K562 (cell line): ENCODE data around the gene ZDHHC11B.

Source experiments
- BRCA1 ChIP-seq, 2 experiments: fragments of 450-650 bp in 1 of 2; sonication (generic) in 1 of 2; formaldehyde crosslinking in 1 of 2; IDR thresholded peaks; 2 replicates each; pipeline versions ENCODE4 v1.5.0 to v1.6.1; 2017 to 2020; ENCODE audit warnings: mild to moderate bottlenecking in 1 of 2, missing genetic modification reagents in 1 of 2
- CTCF ChIP-seq, 3 experiments: IDR thresholded peaks in 2 of 3; conservative IDR thresholded peaks in 1 of 3; 2 replicates each; pipeline ENCODE4 v1.5.1; 2011 to 2012; ENCODE audit warnings: low read length in 3 of 3, mild to moderate bottlenecking in 3 of 3, control low read depth in 2 of 3, improper control_type of control experiment in 1 of 3, inconsistent platforms in 1 of 3, low read depth in 1 of 3, mixed read lengths in 1 of 3, moderate library complexity in 1 of 3; ENCODE audit not compliant: insufficient read depth in 2 of 3
- FUS ChIP-seq: fragments of 200-400 bp; formaldehyde crosslinking; optimal IDR thresholded peaks from 2 replicates; pipeline ENCODE3; 2017; ENCODE audit warnings: low read depth, low read length
- MAX ChIP-seq: sonication (generic); formaldehyde crosslinking; IDR thresholded peaks from 2 replicates; pipeline ENCODE4 v1.9.0; 2022; ENCODE audit warnings: mild to moderate bottlenecking, missing genetic modification reagents
- POLR2AphosphoS5 ChIP-seq: IDR thresholded peaks from 2 replicates; pipeline ENCODE4 v1.6.1; 2011; ENCODE audit warnings: mild to moderate bottlenecking, low read depth, low read length, moderate library complexity; ENCODE audit not compliant: control insufficient read depth, insufficient read depth
- RFX5 ChIP-seq: IDR thresholded peaks from 2 replicates; pipeline ENCODE4 v1.6.1; 2011; ENCODE audit warnings: low read depth, mild to moderate bottlenecking, improper control_type of control experiment, low read length
- SAP30 ChIP-seq: fragments of 200-600 bp; sonication (generic); IDR thresholded peaks from 2 replicates; pipeline ENCODE4 v1.6.1; 2012; ENCODE audit warnings: borderline replicate concordance, low read depth, mild to moderate bottlenecking, moderate library complexity, low read length, control low read depth, inconsistent platforms; ENCODE audit not compliant: insufficient read depth, poor library complexity, severe bottlenecking
- SNRNP70 ChIP-seq: fragments of 200-400 bp; formaldehyde crosslinking; optimal IDR thresholded peaks from 2 replicates; pipeline ENCODE3; 2017; ENCODE audit warnings: low read depth, low read length
- SREBF2 ChIP-seq: sonication (generic); formaldehyde crosslinking; IDR thresholded peaks from 2 replicates; pipeline ENCODE4 v1.4.0; 2020; ENCODE audit warnings: mild to moderate bottlenecking, missing genetic modification reagents
- STAG1 ChIP-seq: sonication (generic); formaldehyde crosslinking; IDR thresholded peaks from 2 replicates; pipeline ENCODE4 v1.5.0; 2020; ENCODE audit warnings: missing genetic modification reagents, borderline replicate concordance
- ZBTB40 ChIP-seq, 2 experiments: fragments of 450-650 bp in 1 of 2; sonication (generic) in 1 of 2; formaldehyde crosslinking in 1 of 2; IDR thresholded peaks; 2 replicates each; pipeline versions ENCODE4 v1.7.1 to v1.9.0; 2016 to 2022; ENCODE audit warnings: inconsistent platforms in 1 of 2, mild to moderate bottlenecking in 1 of 2, missing genetic modification reagents in 1 of 2

- TF ChIP-seq ZBTB40 (IDR thresholded peaks at IDR 0.05) (no peak), ZBTB40 (CRISPR knock-in tag; IDR thresholded peaks at IDR 0.05) (no peak), RFX5 (no peak), SREBF2 (CRISPR knock-in tag) (no peak), SAP30 (no peak), SNRNP70 (no peak), STAG1 (CRISPR knock-in tag) (no peak), POLR2AphosphoS5 (no peak), CTCF (IDR thresholded peaks at IDR 0.05 in 2 of 3, conservative IDR thresholded peaks at IDR 0.05 in 1 of 3; ENCODE audit: insufficient read depth in 2 of 3, low read depth in 1 of 3, low read length in 3 of 3) (no peak), FUS (no peak), BRCA1 (IDR thresholded peaks at IDR 0.05) (no peak), BRCA1 (CRISPR knock-in tag; IDR thresholded peaks at IDR 0.05) (no peak), MAX (CRISPR knock-in tag) (no peak)
Measured at GRCh38 chr5:761059-761771, 23.3 kb downstream of the ZDHHC11B start.
